Stimulated activated CD4-positive, alpha-beta T cell treated with anti-CD3 and anti-CD28 coated beads, Interleukin-4, amount 100 ng/mL, for 48 hours (primary cell): Measurements from ENCODE around the gene XIRP1.

Experiments used
- DNase-seq, 2 donors: peaks; one replicate each; pipeline ENCODE4 v3.0.0-alpha.2; 2020; ENCODE audit warnings: low read depth in 2 of 2

Gene XIRP1

GRCh38 chr3:39144095-39144747, 48.2 kb downstream of the XIRP1 start:
- no peak for DNase-seq

DNA sequence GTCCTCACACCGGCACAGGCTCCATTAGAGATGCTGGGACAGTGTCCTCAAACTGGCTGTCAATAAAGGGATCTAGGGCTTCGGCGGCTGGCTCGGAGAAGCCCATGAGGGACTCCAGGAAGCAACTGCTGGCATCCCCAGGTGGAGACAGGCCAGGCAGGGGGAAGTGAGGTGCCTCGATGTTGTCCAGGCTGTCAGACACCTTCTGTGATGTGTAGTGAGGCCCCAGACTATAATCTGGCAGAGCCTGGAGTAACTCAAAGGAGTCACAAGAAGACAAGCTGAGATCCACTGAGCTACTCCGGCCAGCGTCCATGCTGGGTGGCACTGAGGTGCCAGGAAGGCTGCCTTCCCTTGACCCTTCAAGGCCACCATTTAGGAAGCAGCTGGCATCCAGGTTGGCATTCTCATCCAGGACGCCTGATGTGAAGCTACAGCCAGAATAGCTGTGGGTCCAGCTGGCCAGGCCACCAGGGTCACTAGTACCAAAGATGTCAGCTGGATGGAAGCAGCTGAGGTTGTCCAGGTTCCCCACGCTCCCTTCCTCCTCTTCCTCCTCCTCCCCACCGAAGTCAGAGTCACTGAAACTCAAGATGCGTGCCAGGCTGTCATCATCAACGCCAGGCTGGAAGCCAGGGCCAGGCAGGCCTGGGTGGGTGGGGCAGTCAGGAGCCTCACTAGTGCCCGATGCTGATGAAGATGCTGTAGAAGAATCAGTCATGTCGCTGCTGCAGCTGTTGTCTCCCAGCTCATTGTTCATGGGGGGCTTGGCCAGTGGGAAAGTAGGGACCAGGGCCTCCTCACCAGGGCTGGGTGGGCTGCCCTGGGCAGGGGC, 49.1 kb downstream of the XIRP1 start:
- DNase-seq, result no peak

- no peak for DNase-seq
Observed at GRCh38 chr3:39142067-39142466, 50.3 kb downstream of the XIRP1 start.

DNA sequence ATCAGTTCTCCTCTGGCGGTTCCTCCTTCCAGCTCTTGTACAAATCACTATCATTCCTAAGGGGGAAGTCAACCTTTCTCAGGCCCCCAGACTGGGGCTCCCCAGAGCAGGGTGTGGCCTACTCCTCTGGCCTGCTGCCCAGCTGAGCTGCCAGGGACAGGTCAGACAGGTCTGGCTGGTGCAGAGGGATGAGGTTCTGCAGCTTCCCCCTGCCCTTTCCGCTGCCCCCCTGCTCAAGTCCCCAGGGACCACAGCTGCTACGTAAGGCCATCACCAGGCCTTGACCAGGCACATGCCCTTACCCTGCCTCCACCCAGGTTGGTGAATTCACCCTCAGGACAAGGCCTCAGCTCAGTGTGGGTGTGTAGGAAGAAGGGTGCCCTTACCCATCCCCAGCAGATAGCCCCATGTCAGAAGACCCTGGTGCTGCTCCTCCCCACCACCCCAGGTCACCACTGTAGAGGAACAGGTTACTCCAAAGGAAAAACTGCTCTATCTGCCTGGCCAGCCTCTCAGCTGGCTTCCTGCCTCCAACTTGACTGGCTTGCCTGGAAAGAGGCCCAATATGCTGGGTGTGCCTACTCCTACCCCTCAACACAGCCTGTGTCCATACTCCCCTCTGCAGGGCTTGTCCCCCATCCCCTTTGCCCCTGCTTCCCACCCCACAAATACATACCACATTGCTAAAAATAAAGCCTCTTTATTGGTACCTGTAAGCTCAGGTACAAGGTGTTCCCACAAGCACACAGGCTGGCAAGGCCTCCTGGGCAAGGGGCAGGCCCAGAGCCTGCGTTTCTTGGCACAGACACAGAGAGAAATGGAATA, 51.0 kb downstream of the XIRP1 start:
- DNase-seq, result no peak

DNA sequence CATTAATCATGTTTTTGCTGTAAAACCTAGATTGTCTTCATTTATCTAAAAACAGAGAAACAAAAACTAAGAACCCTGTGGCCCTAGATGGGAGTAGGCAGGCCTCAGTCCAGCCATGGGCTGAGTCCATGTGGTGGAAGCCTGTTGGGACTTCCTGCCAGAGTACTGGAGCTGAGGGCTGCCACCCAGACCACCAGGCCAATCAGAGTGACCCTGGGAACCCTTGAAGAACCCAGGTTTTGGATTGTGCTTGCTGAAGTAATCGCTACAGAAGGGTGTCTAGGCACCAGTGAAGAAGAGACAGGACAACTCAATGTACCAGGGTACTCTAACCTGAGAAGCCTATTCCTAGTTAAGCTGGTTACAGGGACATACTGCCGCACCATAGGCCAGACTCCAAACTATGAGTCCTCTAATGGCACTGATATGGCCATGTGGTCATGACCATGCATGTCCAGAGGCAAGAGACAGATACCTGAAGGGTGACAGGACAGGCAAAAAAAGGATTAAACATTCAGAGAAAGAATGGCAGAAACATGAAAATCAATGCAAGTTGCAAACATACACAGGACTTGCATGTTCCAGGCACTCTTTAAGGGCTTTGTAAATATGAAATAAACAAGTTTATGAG, 51.9 kb downstream of the XIRP1 start:
- DNase-seq, result no peak

DNA sequence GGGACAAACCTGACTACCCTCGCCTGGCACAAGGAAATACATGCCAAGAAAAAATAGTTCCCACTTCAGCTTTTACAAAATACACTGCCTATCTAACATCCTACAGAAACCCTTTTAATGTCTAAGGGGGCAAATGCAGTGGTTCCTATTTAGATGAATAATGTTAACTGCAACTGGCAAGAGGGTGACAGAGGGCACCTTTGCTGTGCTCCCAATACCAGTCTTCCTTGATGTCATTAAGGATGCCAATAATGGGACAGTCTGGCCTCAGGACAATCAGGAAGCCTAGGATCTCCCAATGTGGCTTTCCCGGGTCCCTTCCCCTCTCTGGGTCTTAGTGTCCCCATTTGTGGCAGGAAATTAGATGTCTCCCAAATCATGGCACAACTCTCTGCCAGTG, 53.0 kb downstream of the XIRP1 start:
- DNase-seq, result no peak

GRCh38 chr3:39138804-39139415, 53.5 kb downstream of the XIRP1 start:
- DNase-seq, result no peak

DNA sequence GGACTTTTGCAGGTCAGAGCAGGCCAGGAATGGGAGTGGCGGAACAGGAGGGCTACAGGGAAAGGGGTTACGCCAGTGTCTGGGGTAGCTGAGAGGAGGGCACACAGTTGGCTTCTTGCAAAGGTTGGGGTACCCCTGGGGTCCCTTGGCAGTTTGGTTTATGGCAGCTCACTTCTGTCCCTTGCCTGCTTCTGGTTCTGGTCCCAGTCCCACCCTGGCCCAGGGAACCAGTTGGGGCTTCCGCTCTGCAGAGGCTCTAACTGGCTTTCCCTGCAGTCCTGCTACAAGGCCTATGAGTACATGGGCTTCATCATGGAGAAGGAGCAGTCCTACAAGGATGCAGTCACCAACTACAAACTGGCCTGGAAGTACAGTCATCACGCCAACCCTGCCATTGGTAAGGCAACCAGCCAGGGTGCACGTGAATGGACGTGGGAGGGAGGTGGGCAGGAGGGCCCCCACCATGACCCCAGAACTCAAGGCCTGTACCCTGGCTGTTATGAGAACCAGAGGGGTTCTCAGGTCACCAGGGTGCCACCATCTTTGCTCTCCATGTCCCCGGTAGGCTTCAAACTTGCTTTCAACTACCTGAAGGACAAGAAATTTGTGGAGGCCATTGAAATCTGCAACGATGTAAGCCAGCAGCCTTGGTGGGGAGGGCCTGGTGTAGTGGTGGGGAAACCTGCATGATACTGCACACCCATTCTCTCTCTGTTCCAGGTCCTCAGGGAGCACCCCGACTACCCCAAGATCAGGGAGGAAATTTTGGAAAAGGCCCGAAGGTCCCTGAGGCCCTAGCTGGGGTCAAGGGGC, 54.2 kb downstream of the XIRP1 start:
- no peak for DNase-seq

DNA sequence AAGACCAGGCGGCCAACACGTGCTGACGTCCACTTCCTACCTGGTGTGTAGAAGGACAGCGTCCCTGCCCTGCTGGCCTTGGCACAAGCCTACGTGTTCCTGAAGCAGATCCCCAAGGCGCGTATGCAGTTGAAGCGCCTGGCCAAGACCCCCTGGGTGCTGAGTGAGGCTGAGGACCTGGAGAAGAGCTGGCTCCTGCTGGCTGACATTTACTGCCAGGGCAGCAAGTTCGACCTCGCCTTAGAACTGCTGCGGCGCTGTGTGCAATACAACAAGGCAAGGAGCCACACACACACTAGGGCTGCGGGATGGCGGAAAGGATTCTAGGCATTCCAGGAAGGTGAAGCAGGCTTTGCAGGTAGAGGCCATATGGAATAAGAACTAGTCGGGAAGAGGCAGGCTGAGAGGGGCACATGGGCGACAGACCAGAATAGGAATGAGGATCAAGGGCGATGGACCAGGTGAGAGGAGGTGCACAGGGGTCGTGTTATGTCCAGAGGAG, 54.9 kb downstream of the XIRP1 start:
- no peak for DNase-seq

DNA sequence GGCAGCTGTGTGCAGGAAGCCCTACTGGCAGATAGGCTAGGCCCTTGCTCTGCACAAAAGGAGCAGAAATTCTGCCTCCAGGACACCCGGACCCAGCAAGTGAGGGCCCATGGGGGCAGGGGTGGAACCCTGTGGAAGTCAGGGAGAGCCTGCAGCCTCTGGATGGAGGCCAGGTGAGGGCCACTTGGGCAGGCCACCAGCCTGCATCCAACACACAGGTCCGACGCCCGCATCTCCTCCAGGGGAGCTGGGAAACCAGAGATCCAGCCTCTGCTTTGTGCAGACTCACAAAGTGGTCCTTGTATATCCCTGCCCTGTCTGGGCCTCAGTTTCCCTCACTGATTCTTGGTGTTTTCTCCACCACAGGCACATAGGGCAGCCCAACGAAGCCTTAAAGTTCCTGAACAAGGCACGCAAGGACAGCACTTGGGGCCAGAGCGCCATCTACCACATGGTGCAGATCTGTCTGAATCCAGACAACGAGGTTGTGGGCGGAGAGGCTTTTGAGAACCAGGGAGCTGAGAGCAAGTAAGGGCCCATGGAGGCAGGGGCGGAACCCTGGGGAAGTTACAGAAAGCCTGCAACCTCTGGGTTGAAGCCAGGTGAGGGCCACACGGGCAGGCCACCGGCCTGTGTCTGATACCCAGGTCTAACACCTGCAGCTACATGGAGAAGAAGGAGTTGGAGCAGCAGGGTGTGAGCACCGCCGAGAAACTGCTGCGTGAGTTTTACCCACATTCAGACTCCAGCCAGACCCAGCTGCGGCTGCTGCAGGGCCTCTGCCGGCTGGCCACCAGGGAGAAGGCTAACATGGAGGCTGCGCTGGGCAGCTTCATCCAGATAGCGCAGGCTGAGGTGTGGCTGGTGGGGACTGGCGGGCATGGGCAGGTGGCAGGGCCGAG, 55.6 kb downstream of the XIRP1 start:
- DNase-seq, result no peak

- DNase-seq, result no peak
Observed at GRCh38 chr3:39135170-39135805, 57.1 kb downstream of the XIRP1 start.

DNA sequence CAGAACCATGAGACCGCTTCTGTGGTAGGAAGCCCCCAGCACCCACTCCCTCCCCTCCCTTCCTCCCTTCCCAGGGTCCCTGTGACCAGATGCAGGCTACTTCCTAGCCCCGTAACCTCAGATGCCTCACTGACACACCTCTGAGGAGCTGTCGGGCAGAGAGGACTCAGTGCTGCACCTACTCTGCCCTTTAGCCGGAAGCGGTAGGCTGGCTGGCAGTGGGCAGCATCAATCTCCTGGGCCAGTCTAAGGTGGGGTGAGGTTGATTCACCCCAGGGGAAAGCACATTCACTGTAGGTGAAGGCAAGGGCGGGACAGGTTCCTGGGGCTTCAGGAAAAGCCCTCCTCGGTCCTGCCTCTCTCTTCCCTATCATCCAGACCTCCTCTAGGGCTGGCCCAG, 58.1 kb downstream of the XIRP1 start:
- no peak for DNase-seq

DNA sequence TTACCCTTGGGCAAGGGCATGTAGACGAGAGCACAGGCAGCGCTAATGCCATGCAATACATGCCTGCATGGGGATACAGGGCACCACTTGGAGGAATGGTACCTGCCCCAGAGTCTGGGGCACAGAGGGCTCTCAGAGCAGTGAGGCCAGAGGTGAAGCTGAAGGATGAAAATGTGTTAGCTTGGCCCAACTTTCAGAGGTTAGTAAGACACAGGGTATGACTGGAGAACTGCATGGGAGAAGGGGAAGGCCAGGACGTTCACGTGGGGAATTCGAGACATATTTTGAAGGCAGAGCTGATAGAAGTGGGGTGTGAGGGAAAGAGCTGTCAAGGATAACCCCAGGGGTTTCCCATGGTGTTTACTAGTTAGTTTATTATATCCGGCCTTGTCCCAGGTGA, 58.6 kb downstream of the XIRP1 start:
- DNase-seq, result no peak
